ENCODE measurements around the gene RIT2. TPM values are rescaled to one million over a fixed set of nuclear protein-coding genes. Genes with fewer than 3 reads are reported as not detected.

RIT2 gene
- total RNA-seq, 4 donors from 2014 or later: not detected

- TF ChIP-seq POLR2A (IDR thresholded peaks at IDR 0.05) (no peak), EP300 (IDR thresholded peaks at IDR 0.05) (no peak), CTCF (IDR thresholded peaks at IDR 0.05) (no peak)
- no peak overlapping the region for H3K4me3 ChIP-seq
- H3K9me3 ChIP-seq: no peaks in the 10 kb centered on the region
- no peaks in the 10 kb centered on the region for H3K36me3 ChIP-seq
- no peaks in the 10 kb centered on the region for H3K27me3 ChIP-seq
- no peak overlapping the region for H3K27ac ChIP-seq
- no peaks in the 10 kb centered on the region for H3K4me1 ChIP-seq
- no peak for DNase-seq (ENCODE audit: low spot score in 2 of 2)
- 31 to 43% methylated on average over 3 of the region's 3 CpGs for WGBS, 2 donors
Observed at GRCh38 chr18:43022874-43023273, 92.6 kb downstream of the RIT2 start.

GRCh38 chr18:43017622-43018021 lies 97.9 kb downstream of the RIT2 start:
- Histone ChIP-seq H3K4me3 (no peak overlapping the region), H3K27ac (no peak overlapping the region), H3K9me3 (no peaks in the 10 kb centered on the region), H3K4me1 (no peaks in the 10 kb centered on the region), H3K36me3 (no peaks in the 10 kb centered on the region), H3K27me3 (no peaks in the 10 kb centered on the region)
- TF ChIP-seq CTCF (IDR thresholded peaks at IDR 0.05) (no peak), EP300 (IDR thresholded peaks at IDR 0.05) (no peak), POLR2A (IDR thresholded peaks at IDR 0.05) (no peak)
- no peak for DNase-seq (ENCODE audit: low spot score in 2 of 2)
- WGBS, 2 donors: 63 to 73% methylated on average over 1 of the region's 1 CpG

GRCh38 chr18:43013486-43013885 lies 102.0 kb downstream of the RIT2 start:
- no peak for DNase-seq (ENCODE audit: low spot score in 2 of 2)
- Histone ChIP-seq H3K4me1 (no peaks in the 10 kb centered on the region), H3K36me3 (no peaks in the 10 kb centered on the region), H3K9me3 (no peaks in the 10 kb centered on the region), H3K27me3 (no peaks in the 10 kb centered on the region), H3K4me3 (no peak overlapping the region), H3K27ac (no peak overlapping the region)
- 68 to 76% methylated on average over 3 of the region's 3 CpGs for WGBS, 2 donors
- no peak for TF ChIP-seq POLR2A (IDR thresholded peaks at IDR 0.05)
- no peak for TF ChIP-seq CTCF (IDR thresholded peaks at IDR 0.05)
- TF ChIP-seq EP300 (IDR thresholded peaks at IDR 0.05): no peak

GRCh38 chr18:43012951-43013350 lies 102.5 kb downstream of the RIT2 start:
- H3K27me3 ChIP-seq: no peaks in the 10 kb centered on the region
- no peak for TF ChIP-seq CTCF (IDR thresholded peaks at IDR 0.05)
- no peak for TF ChIP-seq EP300 (IDR thresholded peaks at IDR 0.05)
- no peak for TF ChIP-seq POLR2A (IDR thresholded peaks at IDR 0.05)
- H3K9me3 ChIP-seq: no peaks in the 10 kb centered on the region
- no peaks in the 10 kb centered on the region for H3K4me1 ChIP-seq
- H3K4me3 ChIP-seq: no peak overlapping the region
- H3K36me3 ChIP-seq: no peaks in the 10 kb centered on the region
- no peak for DNase-seq (ENCODE audit: low spot score in 2 of 2)
- H3K27ac ChIP-seq: no peak overlapping the region
- 76 to 81% methylated on average over 2 of the region's 2 CpGs for WGBS, 2 donors

GRCh38 chr18:43010611-43011010 lies 104.9 kb downstream of the RIT2 start:
- WGBS, 2 donors: 35 to 41% methylated on average over 1 of the region's 1 CpG
- DNase-seq (ENCODE audit: low spot score in 2 of 2): no peak
- Histone ChIP-seq H3K27me3 (no peaks in the 10 kb centered on the region), H3K27ac (no peak overlapping the region), H3K4me1 (no peaks in the 10 kb centered on the region), H3K4me3 (no peak overlapping the region), H3K36me3 (no peaks in the 10 kb centered on the region), H3K9me3 (no peaks in the 10 kb centered on the region)
- TF ChIP-seq POLR2A (IDR thresholded peaks at IDR 0.05) (no peak), CTCF (IDR thresholded peaks at IDR 0.05) (no peak), EP300 (IDR thresholded peaks at IDR 0.05) (no peak)

Data from tibial nerve (tissue), 4 donors.